NCI-H146 treated with DMSO at 0.1 percent for 48 hours (cell line): ENCODE results near the gene PBX3.
"Not testable (repeated sequence)": the region's sequence is repeated elsewhere in the genome, so short reads cannot be mapped to it uniquely, and the experiment has no call there.

Experiments used
- DNase-seq: peaks from one replicate; lab custom pipeline; 2025; ENCODE audit not compliant: unreplicated experiment; lab: John Stamatoyannopoulos, UW

PBX3 gene

DNA sequence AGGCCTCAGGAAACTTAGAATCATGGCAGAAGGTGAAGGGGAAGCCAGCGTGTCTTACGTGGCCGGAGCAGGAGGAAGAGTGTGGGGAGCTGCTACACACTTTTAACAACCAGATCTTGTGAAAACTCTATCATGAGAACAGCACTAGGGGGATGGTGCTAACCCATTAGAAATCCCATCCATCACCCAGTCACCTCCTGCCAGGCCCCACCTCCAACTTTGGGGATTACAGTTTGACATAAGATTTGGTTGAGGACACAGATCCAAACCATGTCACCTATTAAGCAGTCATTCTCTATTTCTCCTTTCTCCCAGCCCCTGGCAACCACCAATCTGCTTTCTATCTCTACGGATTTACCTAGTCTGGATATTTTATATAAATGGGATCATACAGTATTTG lies 26.9 kb downstream of the PBX3 start:
- DNase-seq, result no peak

DNA sequence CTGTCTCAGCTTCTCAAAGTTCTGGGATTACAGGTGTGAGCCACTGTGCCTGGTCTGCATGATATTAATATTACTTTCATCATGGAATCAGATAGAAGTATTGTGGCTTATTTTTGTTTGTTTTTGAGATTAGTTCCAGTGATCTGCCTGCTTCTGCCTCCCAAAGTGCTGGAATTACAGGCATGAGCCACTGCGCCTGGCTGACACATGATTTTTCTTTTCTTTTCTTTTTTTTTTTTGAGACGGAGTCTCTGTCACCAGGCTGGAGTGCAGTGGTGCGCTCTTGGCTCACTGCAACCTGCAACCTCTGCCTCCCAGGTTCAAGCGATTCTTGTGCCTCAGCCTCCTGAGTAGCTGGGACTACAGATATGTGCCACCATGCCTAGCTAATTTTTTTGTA lies 29.6 kb downstream of the PBX3 start:
- not testable (repeated sequence) for DNase-seq

DNA sequence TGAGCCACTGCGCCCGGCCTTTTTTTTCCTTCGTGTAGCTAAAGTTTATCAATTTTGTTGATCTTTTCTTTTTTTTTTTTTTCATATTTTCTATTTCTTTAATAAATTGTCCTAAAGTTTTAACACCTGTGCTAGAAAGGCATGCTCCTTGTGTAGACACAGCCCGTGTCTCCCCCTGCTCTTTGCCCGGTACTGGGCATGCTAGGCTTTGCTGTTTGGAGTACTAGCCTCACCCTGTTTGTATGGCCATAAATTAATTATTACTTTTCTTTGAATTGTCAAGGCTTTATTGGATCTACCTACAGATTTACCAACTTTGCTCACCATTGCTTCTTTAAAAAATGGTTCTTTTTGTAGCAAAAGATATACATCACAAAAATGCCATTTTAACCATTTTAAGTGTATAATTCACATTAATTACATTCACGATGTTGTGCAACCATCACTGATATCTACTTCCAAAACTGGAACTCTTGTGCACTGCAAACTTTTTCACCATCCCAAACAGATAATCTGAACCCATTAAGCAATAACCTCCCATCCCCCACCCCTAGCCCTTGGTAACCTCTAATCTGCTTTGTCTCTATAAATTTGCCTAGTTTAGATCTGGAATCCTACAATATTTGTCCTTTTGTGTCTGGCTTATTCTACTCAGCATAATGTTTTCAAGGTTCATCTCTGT lies 31.5 kb downstream of the PBX3 start:
- DNase-seq, result not testable (repeated sequence)

DNA sequence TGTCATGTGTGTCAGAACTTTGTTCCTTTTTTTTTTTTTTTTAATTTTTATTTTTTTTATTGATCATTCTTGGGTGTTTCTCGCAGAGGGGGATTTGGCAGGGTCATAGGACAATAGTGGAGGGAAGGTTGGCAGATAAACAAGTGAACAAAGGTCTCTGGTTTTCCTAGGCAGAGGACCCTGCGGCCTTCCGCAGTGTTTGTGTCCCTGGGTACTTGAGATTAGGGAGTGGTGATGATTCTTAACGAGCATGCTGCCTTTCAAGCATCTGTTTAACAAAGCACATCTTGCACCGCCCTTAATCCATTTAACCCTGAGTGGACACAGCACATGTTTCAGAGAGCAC lies 32.0 kb downstream of the PBX3 start:
- not testable (repeated sequence) for DNase-seq

DNA sequence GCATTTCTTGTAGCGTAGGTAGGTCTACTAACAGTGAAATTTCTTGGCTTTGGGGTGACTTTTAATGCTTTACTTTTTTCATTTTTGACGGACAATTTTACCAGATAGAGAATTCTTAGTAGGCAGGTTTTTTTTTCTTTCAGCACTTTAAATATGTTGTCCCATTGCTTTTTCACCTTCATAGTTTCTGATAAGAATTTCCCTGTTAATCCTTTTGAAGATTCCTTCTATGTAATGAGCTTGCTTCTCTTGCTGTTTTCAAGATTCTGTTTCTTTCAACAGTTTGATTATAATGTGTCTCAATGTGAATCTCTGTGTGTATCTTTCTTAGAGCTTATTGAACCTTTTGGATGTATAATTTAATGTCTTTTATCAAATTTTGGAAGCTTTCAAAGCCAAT lies 35.5 kb downstream of the PBX3 start:
- DNase-seq, result no peak

DNA sequence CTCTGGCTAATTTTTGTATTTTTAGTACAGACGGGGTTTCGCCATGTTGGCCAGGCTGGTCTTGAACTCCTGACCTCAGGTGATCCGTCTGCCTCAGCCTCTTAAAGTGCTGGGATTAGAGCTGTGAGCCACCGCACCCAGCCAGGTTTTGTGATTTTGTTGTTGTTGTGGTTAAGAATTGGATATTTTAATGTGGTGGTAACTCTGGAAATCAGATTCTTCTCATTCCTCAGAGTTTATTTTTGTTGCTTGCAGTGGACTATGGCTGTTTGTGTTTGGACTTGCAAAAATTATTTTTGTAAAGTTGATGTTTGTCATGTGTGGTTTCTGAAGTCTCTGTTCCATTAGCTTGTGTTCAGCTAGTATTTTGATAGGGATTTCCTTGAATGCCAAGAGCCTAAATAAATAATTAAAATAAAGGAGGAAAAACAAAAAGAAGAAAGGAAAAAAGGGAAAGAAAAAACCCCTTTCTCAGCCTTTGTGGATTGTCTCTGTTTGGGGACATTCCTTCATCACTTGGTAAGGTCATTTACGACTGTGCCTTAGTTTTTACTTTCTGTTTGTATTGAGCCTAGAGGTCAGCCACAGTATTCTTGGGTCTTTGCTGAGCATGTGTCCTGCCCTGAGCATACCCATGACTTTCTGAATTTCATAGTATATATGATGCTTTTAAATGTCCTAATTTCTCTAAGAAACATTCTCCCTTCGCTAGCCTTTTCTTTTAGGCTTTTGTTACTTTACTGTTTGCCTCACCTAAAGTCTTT lies 37.3 kb downstream of the PBX3 start:
- no peak for DNase-seq

DNA sequence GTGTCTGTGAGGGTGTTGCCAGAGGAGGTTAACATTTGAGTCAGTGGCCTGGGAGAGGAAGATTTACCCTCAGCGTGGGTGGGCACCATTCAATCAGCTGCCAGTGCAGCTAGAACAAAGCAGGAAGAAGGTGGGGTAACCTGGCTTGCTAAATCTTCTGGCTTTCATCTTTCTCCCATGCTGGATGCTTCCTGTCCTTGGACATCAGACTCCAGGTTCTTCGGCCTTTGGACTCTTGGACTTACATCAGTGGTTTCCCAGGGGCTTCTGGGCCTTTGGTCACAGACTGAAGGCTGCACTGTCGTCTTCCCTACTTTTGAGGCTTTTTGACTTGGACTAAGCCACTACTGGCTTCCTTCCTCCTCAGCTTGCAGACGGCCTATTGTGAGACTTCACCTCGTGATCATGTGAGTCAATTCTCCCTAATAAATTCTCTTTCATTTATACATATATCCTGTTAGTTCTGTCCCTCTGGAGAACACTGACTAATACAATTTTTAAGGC lies 38.1 kb downstream of the PBX3 start:
- no peak for DNase-seq

DNA sequence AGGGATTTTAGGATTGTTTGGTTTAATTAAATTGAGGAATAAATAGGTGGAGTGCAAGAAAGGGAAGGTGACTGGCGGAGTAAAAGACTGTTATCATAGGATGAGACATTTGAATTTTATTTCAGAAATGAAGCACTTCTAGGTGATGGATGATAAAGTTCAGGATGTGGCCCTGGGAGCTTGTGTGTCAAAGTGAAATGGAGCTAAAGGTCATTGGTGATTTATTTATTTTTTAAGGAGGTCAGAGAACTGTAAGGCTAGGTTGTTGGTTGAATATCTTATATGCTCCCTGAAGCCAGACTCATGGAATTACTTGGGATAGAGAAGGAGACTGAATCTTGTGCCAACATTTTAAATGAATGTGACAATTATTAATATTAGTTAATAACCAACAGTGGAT lies 40.5 kb downstream of the PBX3 start:
- DNase-seq, result no peak

DNA sequence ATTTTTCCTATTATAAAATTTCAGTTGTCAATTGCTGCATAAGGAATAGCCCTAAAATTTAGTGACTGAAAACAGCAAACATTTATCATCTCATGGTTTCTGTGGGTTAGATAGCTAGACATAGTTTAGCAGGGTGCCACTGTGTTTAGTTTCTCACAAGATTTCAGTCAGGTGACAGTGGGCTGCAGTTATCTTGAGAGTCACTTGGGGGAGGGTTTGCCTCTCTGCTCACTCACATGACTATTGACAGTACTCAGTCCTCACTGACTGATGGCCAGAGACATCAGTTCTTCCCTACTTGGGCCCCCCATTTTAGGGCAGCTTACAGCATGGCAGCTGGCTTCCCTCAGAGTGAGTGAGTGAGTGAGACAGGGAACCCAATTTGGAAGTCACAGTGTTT lies 42.0 kb downstream of the PBX3 start:
- no peak for DNase-seq

DNA sequence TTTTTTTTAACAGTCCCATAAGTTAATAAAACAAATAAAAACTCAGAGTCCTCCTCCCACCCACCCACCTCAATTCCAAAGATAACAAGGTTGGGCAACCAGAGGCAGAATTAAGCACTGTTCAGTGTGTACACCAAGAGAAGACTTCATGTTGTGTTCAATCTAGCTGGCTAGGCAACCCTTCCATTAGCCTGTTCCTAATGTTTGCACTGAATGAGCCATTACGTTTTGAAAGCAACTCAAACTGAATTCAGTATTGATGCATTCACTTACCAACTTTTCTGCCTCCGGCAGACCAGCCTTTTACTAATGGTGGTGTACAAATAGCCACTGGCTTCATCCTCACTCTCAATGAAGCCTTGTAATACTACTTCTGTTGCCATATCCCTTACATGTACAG lies 47.5 kb downstream of the PBX3 start:
- DNase-seq, result peak; percentile 6

DNA sequence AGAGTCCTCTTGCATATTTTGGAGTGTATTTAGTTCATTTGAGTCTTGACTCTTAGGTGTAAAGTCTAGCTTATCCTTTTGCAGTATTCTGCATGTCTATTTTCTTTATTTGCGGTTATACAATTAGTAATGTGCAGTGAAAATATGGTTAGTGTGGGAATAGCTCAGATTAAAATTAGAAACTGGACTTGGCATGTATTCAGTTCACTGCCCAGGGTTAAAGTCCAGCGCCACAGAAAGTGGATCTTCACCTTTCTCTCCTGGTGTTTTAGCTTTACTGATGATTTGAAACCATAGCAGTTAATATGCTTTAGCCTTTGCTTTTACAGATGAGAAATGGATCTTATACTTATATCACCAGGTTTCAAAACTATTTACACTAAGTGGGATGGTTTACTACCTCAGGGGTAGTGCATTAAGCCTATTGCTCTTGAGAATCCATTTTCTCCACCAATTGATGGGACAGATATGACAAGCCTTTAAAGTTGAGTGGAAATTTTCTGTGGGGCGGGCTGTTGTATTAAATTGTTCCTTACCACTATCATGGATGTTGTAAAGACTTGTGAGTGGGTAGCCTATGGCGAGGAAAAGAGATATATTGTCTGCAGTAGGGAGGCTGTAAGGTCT lies 48.9 kb downstream of the PBX3 start:
- DNase-seq, result no peak

DNA sequence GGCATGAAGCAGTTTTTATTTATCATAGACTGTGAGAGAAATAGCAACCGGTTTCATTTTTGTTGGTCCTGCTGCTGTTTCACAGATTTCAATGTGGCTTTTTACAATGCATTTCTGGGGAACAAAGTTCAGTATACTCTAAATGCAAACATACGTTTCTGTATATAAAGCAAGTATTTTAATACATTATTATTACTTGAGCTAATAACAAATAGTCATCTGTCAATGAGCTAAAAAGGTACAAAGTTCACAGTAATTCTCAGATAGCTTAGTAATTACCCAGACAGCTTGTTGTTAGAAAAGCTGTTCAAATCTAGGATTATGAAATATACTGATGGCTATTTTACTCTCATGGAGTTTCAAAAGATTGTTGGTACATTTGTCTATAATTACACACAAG lies 50.8 kb downstream of the PBX3 start:
- DNase-seq, result no peak

DNA sequence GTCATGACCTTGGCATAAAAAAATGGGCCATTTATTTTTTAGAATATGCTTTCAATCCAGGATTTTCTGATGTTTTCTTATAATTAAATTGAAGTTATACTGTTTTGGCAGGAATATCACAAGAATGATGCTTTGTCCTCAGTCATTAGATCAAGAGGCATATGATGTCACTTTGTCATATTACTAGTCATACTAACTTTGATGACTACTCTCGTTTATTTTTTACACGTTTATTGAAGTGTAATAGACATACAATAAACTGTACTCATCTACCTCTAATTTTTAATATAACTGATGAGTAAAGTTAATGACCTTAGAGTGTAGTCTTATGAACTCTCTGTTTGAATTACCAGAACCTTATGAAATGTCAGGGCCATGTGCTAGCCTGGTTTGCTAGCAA lies 56.4 kb downstream of the PBX3 start:
- no peak for DNase-seq

DNA sequence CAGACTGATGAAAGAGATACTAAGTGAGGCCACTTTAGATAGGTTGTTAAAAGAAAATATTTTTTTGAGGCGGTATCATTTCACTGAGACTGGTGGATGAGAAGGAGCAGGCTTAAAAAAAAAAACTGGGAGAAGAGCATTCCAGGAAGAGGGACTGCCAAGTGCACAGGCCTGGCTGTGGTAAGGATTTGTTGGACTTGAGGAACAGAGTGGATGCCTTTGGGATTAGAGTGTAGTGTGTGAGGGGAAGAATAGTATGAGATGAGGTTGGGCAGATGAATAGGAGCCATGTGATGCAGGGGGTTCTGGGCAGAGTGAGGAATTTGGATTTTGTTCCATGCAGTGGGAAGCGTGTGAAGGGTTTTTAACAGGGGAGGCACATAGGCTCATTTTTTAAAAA lies 57.9 kb downstream of the PBX3 start:
- DNase-seq, result no peak

DNA sequence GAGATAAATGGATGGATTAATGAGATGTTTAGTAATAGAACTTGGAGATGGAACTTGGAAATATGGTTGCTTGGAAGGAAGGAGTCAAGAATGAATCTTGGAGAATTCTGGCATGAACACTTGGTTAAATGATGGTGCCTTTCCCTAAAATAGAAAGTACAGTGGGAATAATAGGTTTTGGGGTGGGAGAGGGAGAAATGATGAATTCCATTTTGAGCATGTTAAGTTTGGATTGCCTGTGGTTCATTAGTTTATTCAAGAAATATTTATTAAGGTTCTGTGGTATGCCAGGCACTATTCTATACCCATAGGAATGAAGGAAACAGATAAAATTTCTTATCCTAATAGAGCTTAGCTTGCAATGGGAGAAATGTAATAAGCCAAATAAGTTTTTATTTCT lies 58.4 kb downstream of the PBX3 start:
- no peak for DNase-seq

DNA sequence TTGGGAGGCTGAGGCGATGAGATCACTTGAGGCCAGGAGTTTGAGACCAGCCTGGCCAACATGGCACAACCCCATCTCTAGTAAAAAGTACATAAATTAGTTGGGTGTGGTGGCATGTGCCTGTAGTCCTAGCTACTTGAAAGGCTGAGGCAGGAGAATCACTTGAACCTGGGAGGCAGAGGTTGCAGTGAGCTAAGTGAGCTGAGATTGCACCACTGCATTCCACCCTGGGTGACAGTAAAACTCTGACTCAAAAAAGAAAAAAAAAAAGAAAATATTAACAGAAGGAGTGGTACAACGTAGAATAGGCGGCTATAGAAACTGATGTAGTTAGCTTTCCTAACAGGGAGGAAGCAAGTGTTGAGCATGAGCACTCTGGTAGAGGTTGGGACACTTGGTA lies 59.9 kb downstream of the PBX3 start:
- no peak for DNase-seq

DNA sequence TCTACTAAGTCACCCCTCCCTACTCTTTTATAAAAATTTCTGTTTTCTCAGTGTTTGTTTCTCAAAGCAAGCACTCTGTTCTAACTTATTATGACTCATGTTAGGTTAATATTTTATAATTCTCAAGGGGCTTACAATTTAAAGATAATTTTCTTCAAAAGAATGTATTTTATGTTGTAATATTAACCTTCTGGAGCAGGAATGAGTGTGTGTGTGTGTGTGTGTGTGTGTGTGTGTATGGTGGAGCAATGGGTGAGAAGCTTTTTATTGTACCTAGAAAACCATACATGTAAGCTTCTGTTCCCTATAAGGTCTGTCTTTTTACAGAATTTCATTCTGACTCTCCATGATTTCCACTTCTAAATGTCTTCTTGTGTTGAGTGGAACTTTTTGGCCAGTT lies 63.0 kb downstream of the PBX3 start:
- no peak for DNase-seq

DNA sequence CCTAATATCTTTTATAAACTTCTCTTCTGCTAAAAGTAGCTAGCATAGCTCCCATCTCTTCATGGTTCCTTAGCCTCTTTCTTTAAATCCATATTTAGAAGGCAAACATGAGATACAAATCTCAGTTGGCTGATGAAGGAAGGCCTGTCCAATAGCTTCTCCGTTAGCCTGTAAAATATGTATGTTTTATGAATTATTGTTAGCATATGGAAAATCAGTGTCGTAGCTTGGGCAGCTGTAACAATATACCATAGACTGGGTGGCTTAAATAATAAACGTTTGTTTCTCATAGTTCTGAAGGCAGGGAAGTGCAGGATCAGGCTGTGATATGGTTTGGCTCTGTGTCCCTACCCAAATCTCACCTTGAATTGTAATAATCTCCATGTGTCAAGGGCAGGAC lies 63.8 kb downstream of the PBX3 start:
- DNase-seq, result no peak

DNA sequence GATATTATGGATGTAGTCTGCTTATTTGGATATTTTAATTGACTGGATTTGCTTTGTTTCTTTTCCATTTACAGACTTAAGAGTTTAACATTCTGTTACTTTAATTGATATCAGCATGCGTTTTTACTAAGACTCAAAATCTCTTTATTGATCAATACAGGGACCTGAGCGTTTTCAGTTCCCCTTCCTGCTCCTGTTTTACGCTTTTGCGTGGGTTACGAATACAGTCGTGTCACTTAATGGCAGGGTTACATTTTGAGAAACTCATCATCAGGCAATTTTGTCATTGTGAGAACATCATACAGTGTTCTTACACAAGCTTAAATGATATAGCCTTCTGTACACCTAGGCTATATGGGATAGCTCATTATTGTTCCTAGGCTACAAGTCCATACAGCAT lies 65.2 kb downstream of the PBX3 start:
- DNase-seq, result no peak

DNA sequence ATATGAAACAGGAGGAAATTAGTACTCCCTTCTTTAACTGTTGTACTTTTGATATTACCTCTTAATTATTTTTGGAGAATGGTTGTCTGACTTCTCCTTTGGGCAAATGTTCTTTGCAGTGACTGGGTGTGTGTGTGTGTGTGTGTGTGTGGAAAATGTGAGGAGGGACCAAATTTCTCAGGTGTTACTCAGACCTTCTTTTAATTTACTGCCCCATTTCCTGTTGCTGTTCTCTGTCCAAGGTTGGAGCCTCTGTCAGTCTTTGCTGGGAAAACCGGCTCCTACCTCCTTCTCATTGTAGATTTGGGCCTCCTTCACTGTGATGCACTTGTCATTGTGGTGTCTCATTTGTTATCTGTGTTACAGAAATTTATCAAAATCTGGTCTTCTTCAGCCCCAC lies 68.4 kb downstream of the PBX3 start:
- no peak for DNase-seq

DNA sequence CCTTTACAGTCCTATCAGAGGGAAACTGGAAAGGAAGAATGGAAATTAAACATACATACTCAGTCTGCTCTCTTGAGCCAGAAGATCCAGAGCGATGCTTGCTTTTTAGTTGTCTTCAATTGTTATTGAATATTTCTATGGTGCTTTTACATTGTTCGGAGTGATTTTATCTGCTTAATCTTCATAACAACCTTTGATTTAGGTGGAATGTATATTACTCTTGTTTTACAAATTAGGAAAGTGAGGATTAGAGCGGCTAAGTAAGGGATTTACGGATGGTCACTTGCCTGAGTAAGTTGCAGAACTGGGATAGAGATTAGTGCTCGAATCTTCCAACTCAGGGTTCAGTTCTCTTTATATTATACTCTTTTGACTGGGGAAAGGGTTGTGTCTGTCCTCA lies 69.1 kb downstream of the PBX3 start:
- DNase-seq, result no peak

DNA sequence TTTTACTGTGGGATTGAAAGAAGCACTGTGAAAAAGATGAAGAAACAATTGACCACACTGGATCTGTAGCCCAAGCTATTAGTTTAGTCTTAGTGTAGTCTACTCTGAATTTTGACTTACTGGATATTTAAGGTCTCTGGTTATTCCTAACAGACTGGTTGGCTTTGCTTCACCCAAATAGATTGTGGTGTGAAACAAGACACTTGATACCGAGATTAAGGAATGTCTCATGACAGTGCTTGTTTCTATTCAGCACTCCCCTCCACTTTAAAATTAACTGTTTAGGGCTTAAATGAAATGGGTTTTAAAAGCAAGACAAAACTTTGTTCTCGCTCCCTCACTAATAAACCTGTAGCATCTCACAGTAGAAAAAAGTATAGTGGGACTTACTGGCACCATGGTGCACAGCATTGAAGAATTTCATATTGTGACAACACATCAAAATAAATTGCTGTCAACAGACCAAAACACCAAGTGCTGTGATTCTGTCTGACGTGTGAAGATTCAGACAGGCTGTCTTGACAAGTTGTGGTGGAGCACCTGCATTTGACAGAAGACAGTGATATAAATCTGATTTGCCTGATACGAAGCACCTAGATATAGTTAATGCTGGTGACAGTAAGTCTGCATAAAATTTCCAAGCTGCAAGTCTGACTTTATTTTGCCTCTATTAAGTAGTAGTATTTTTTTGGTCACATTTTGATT lies 73.1 kb downstream of the PBX3 start:
- no peak for DNase-seq
